ENCODE results near the gene PTPRB. TPM values are rescaled to one million over a fixed set of nuclear protein-coding genes. Genes with fewer than 3 reads are reported as not detected.

The PTPRB gene
- polyA plus RNA-seq, 3 donors, result not detected

- Histone ChIP-seq H3K36me3 (replicated peaks in 1 of 2; ENCODE audit: control insufficient read depth in 1 of 2, insufficient read depth in 2 of 2, low read length in 2 of 2) (no peaks in the 10 kb centered on the region), H3K4me2 (replicated peaks; ENCODE audit: extremely low read depth, low read length, poor library complexity, severe bottlenecking) (no peak overlapping the region), H2AFZ (ENCODE audit: insufficient read depth, low read depth, low read length, poor library complexity, severe bottlenecking) (no peak overlapping the region), H3K9me3 (replicated peaks in 1 of 2; ENCODE audit: control insufficient read depth in 1 of 2, insufficient read depth in 1 of 2, low read length in 2 of 2) (no peaks in the 10 kb centered on the region), H3K4me1 (ENCODE audit: control insufficient read depth in 1 of 2, insufficient read depth in 2 of 2, low read length in 2 of 2) (peaks cover 8 to 11% of the 10 kb centered on the region in 2 donors), H4K20me1 (ENCODE audit: insufficient read depth, low read length) (no peaks in the 10 kb centered on the region), H3K27ac (ENCODE audit: low read depth in 1 of 2, low read length in 2 of 2) (no peak overlapping the region), H3K9ac (ENCODE audit: insufficient read depth, low read length, poor library complexity, severe bottlenecking) (no peak overlapping the region), H3K27me3 (ENCODE audit: control insufficient read depth in 2 of 2, insufficient read depth in 2 of 2, low read length in 2 of 2) (peaks cover 21 to 33% of the 10 kb centered on the region in 2 donors), H3K4me3 (replicated peaks in 1 of 3; ENCODE audit: low read depth in 2 of 3, low read length in 3 of 3) (no peak overlapping the region), H3K79me2 (ENCODE audit: insufficient read depth, low read length) (no peaks in the 10 kb centered on the region)
- Mint-ChIP-seq H3K27ac (no peak overlapping the region), H3K36me3 (no peaks in the 10 kb centered on the region), H3K4me1 (peaks cover 7% of the 10 kb centered on the region), H3K27me3 (ENCODE audit: low read depth in 3 of 3) (peaks cover 26 to 41% (median 32%) of the 10 kb centered on the region in 3 donors), H3K4me3 (no peak overlapping the region), H3K9me3 (peaks cover 0 to 8% (median 1%) of the 10 kb centered on the region in 7 donors)
- WGBS (ENCODE audit: insufficient coverage), result 100% methylated on average over 2 of the region's 5 CpGs
- no peak for DNase-seq
- intact Hi-C loops (cut with micrococcal nuclease), result no loop called here
- TF ChIP-seq CTCF (IDR thresholded peaks at IDR 0.05), result no peak
Measured at GRCh38 chr12:70605976-70606375, 31.3 kb downstream of the PTPRB start.

DNA sequence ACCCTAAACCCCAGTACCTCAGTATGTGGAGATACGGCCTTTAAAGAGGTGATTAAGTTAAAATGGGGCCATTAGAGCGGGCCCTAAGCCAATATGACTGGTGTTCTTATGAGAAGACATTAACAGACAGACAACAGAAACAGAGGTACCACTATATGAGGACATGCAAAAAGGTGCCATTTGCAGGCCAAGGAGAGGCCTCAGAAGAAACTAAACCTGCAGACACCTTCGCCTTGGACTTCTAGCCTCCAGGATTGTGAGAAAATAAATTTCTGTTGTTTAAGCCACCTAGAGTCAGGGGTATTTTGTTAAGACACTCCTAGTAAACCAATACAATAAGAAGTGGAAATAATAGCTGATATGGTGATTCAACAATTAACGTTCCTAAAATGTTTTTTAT lies 32.6 kb downstream of the PTPRB start:
- Mint-ChIP-seq H3K9me3 (peaks cover 0 to 8% (median 2%) of the 10 kb centered on the region in 7 donors), H3K27ac (no peak overlapping the region), H3K4me1 (peaks cover 4% of the 10 kb centered on the region), H3K36me3 (no peaks in the 10 kb centered on the region), H3K4me3 (no peak overlapping the region), H3K27me3 (ENCODE audit: low read depth in 3 of 3) (peaks cover 18 to 29% (median 24%) of the 10 kb centered on the region in 3 donors)
- Histone ChIP-seq H2AFZ (ENCODE audit: insufficient read depth, low read depth, low read length, poor library complexity, severe bottlenecking) (no peak overlapping the region), H3K36me3 (replicated peaks in 1 of 2; ENCODE audit: control insufficient read depth in 1 of 2, insufficient read depth in 2 of 2, low read length in 2 of 2) (no peaks in the 10 kb centered on the region), H3K27ac (ENCODE audit: low read depth in 1 of 2, low read length in 2 of 2) (no peak overlapping the region), H3K4me1 (ENCODE audit: control insufficient read depth in 1 of 2, insufficient read depth in 2 of 2, low read length in 2 of 2) (peaks cover 5 to 6% of the 10 kb centered on the region in 2 donors), H3K79me2 (ENCODE audit: insufficient read depth, low read length) (no peaks in the 10 kb centered on the region), H3K27me3 (ENCODE audit: control insufficient read depth in 2 of 2, insufficient read depth in 2 of 2, low read length in 2 of 2) (peaks cover 14 to 22% of the 10 kb centered on the region in 2 donors), H3K4me3 (replicated peaks in 1 of 3; ENCODE audit: low read depth in 2 of 3, low read length in 3 of 3) (no peak overlapping the region), H3K9me3 (replicated peaks in 1 of 2; ENCODE audit: control insufficient read depth in 1 of 2, insufficient read depth in 1 of 2, low read length in 2 of 2) (no peaks in the 10 kb centered on the region), H3K9ac (ENCODE audit: insufficient read depth, low read length, poor library complexity, severe bottlenecking) (no peak overlapping the region), H3K4me2 (replicated peaks; ENCODE audit: extremely low read depth, low read length, poor library complexity, severe bottlenecking) (no peak overlapping the region), H4K20me1 (ENCODE audit: insufficient read depth, low read length) (no peaks in the 10 kb centered on the region)
- intact Hi-C loops (cut with micrococcal nuclease), result no loop called here
- no CpG with 5 or more reads among the region's 4 CpGs for WGBS (ENCODE audit: insufficient coverage)
- TF ChIP-seq CTCF (IDR thresholded peaks at IDR 0.05), result no peak
- no peak for DNase-seq
